ENCODE measurements around the gene GYG2. TPM values are rescaled to one million over a fixed set of nuclear protein-coding genes. Genes with fewer than 3 reads are reported as not detected.

Gene GYG2
- total RNA-seq, 4 donors from 2014 or later = 4.6 to 18.1 (median 8.6) TPM

GRCh38 chrX:2855761-2856160 lies 27.0 kb downstream of the GYG2 start:
- Histone ChIP-seq H3K4me1 (no peaks in the 10 kb centered on the region), H3K36me3 (no peaks in the 10 kb centered on the region), H3K9me3 (no peaks in the 10 kb centered on the region), H3K27me3 (no peaks in the 10 kb centered on the region), H3K4me3 (no peak overlapping the region), H3K27ac (replicated peaks in 1 of 4) (no peak overlapping the region)
- no peak for TF ChIP-seq EP300 (IDR thresholded peaks at IDR 0.05)
- TF ChIP-seq POLR2A (IDR thresholded peaks at IDR 0.05; ENCODE audit: low read depth) = no peak
- no peak for TF ChIP-seq CTCF (IDR thresholded peaks at IDR 0.05)
- no peak for TF ChIP-seq POLR2AphosphoS5 (IDR thresholded peaks at IDR 0.05)
- intact Hi-C loops (cut with DNase I) = no loop called here
- DNase-seq (ENCODE audit: extremely low spot score) = no peak
- 91% methylated on average over 2 of the region's 2 CpGs for WGBS

- no peaks in the 10 kb centered on the region for H3K9me3 ChIP-seq
- no peak overlapping the region for H3K27ac ChIP-seq (replicated peaks in 1 of 4)
- no peaks in the 10 kb centered on the region for H3K4me1 ChIP-seq
- WGBS = 86% methylated on average over 3 of the region's 3 CpGs
- TF ChIP-seq EP300 (IDR thresholded peaks at IDR 0.05) (no peak), POLR2A (IDR thresholded peaks at IDR 0.05; ENCODE audit: low read depth) (no peak), POLR2AphosphoS5 (IDR thresholded peaks at IDR 0.05) (no peak), CTCF (IDR thresholded peaks at IDR 0.05) (no peak)
- H3K36me3 ChIP-seq = no peaks in the 10 kb centered on the region
- no peak overlapping the region for H3K4me3 ChIP-seq
- no peaks in the 10 kb centered on the region for H3K27me3 ChIP-seq
- no peak for DNase-seq (ENCODE audit: extremely low spot score)
- intact Hi-C loops (cut with DNase I) = no loop called here
Observed at GRCh38 chrX:2857566-2857965, 28.8 kb downstream of the GYG2 start.

GRCh38 chrX:2859197-2859797 lies 30.6 kb downstream of the GYG2 start:
- Histone ChIP-seq H3K36me3 (no peaks in the 10 kb centered on the region), H3K27me3 (no peaks in the 10 kb centered on the region), H3K9me3 (no peaks in the 10 kb centered on the region), H3K27ac (replicated peaks in 1 of 4) (no peak overlapping the region), H3K4me1 (no peaks in the 10 kb centered on the region), H3K4me3 (no peak overlapping the region)
- no peak for TF ChIP-seq POLR2AphosphoS5 (IDR thresholded peaks at IDR 0.05)
- TF ChIP-seq CTCF (IDR thresholded peaks at IDR 0.05) = no peak
- TF ChIP-seq EP300 (IDR thresholded peaks at IDR 0.05) = no peak
- no peak for TF ChIP-seq POLR2A (IDR thresholded peaks at IDR 0.05; ENCODE audit: low read depth)
- DNase-seq (ENCODE audit: extremely low spot score) = no peak
- WGBS = 93% methylated on average over 1 of the region's 1 CpG
- intact Hi-C loops (cut with DNase I) = no loop called here

GRCh38 chrX:2862404-2862803 lies 33.7 kb downstream of the GYG2 start:
- Histone ChIP-seq H3K9me3 (no peaks in the 10 kb centered on the region), H3K4me1 (no peaks in the 10 kb centered on the region), H3K27ac (replicated peaks in 1 of 4) (no peak overlapping the region), H3K4me3 (no peak overlapping the region), H3K27me3 (no peaks in the 10 kb centered on the region), H3K36me3 (no peaks in the 10 kb centered on the region)
- DNase-seq (ENCODE audit: extremely low spot score) = no peak
- intact Hi-C loops (cut with DNase I) = no loop called here
- TF ChIP-seq POLR2AphosphoS5 (IDR thresholded peaks at IDR 0.05) (no peak), EP300 (IDR thresholded peaks at IDR 0.05) (no peak), CTCF (IDR thresholded peaks at IDR 0.05) (no peak), POLR2A (IDR thresholded peaks at IDR 0.05; ENCODE audit: low read depth) (no peak)
- 73% methylated on average over 9 of the region's 9 CpGs for WGBS

- Histone ChIP-seq H3K27me3 (no peaks in the 10 kb centered on the region), H3K27ac (replicated peaks in 1 of 4) (no peak overlapping the region), H3K9me3 (no peaks in the 10 kb centered on the region), H3K36me3 (no peaks in the 10 kb centered on the region), H3K4me3 (no peak overlapping the region), H3K4me1 (no peaks in the 10 kb centered on the region)
- no peak for DNase-seq (ENCODE audit: extremely low spot score)
- WGBS = 71% methylated on average over 6 of the region's 6 CpGs
- intact Hi-C loops (cut with DNase I) = no loop called here
- no peak for TF ChIP-seq CTCF (IDR thresholded peaks at IDR 0.05)
- TF ChIP-seq POLR2A (IDR thresholded peaks at IDR 0.05; ENCODE audit: low read depth) = no peak
- no peak for TF ChIP-seq POLR2AphosphoS5 (IDR thresholded peaks at IDR 0.05)
- TF ChIP-seq EP300 (IDR thresholded peaks at IDR 0.05) = no peak
Observed at GRCh38 chrX:2863646-2864045, 34.9 kb downstream of the GYG2 start.

Data from esophagus muscularis mucosa (tissue), 4 donors.